IPS DF 19.7 (cell line): Measurements from ENCODE around the gene REL.
"Not testable (repeated sequence)": the region's sequence is repeated elsewhere in the genome, so short reads cannot be mapped to it uniquely, and the experiment has no call there.

Experiments used
- DNase-seq: peaks from one replicate; pipeline ENCODE4 v3.0.0-alpha.2; 2013; ENCODE audit warnings: low read depth, low spot score

REL gene

GRCh38 chr2:60867848-60868247 lies 13.5 kb upstream of the REL start:
- DNase-seq: no peak

- DNase-seq: no peak
These were observed 12.6 kb upstream of the REL start for GRCh38 chr2:60868589-60869273.

- DNase-seq: no peak
These were observed 8.9 kb upstream of the REL start for GRCh38 chr2:60872510-60872928.

- no peak for DNase-seq
These were observed 8.0 kb upstream of the REL start for GRCh38 chr2:60873381-60873780.

- no peak for DNase-seq
These were observed 5.9 kb upstream of the REL start for GRCh38 chr2:60875520-60875919.

GRCh38 chr2:60880643-60881046 lies 729 bp upstream of the REL start:
- no peak for DNase-seq

GRCh38 chr2:60882971-60883753 lies 1.8 kb downstream of the REL start:
- no peak for DNase-seq

GRCh38 chr2:60883896-60884295 lies 2.5 kb downstream of the REL start:
- DNase-seq: no peak

GRCh38 chr2:60884800-60885199 lies 3.4 kb downstream of the REL start:
- DNase-seq: no peak

GRCh38 chr2:60885683-60886082 lies 4.3 kb downstream of the REL start:
- no peak for DNase-seq

GRCh38 chr2:60886991-60887390 lies 5.6 kb downstream of the REL start:
- no peak for DNase-seq

GRCh38 chr2:60888853-60889252 lies 7.5 kb downstream of the REL start:
- no peak for DNase-seq

- DNase-seq: not testable (repeated sequence)
These were observed 8.4 kb downstream of the REL start for GRCh38 chr2:60889581-60890392.

- no peak for DNase-seq
These were observed 9.0 kb downstream of the REL start for GRCh38 chr2:60890393-60890707.

- DNase-seq: no peak
These were observed 9.8 kb downstream of the REL start for GRCh38 chr2:60891180-60891579.

- DNase-seq: no peak
These were observed 17.2 kb downstream of the REL start for GRCh38 chr2:60898567-60898966.

- no peak for DNase-seq
These were observed 18.0 kb downstream of the REL start for GRCh38 chr2:60899230-60899891.

GRCh38 chr2:60899892-60900249 lies 18.5 kb downstream of the REL start:
- DNase-seq: no peak

- not testable (repeated sequence) for DNase-seq
These were observed 19.9 kb downstream of the REL start for GRCh38 chr2:60901296-60901695.

GRCh38 chr2:60905867-60906266 lies 24.5 kb downstream of the REL start:
- DNase-seq: not testable (repeated sequence)

GRCh38 chr2:60906395-60906794 lies 25.0 kb downstream of the REL start:
- DNase-seq: no peak

- no peak for DNase-seq
These were observed 26.0 kb downstream of the REL start for GRCh38 chr2:60907329-60907728.
